D341Med (cell line): Measurements from ENCODE around the gene RBFOX2.

Source experiments
- DNase-seq: peaks from one replicate; pipeline ENCODE4 v3.0.0; 2012; ENCODE audit warnings: low spot score

RBFOX2 gene

DNA sequence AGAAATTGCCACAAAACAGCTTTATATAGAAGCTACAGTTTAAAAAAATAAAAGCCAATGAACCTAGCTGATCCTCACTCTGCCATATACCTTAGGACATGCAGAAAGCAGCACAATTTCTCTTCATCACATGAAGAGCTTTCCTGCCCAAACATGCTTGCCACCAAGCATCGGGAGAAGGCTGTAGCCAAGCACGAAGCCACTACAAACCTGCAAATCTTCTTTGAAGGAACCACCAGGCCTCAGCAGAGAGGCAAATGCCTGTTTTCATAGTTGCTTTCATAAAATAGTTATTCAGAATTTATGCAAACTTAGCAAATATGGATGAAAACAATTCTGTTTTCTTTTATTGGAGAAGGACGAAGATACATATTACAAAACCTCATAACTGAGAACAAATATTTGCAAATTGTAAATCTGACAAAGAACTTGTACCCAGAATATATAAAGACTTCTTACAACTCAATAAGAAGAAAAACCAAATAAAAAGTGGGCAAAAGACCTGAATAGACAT lies 100.3 kb downstream of the RBFOX2 start:
- no peak for DNase-seq

DNA sequence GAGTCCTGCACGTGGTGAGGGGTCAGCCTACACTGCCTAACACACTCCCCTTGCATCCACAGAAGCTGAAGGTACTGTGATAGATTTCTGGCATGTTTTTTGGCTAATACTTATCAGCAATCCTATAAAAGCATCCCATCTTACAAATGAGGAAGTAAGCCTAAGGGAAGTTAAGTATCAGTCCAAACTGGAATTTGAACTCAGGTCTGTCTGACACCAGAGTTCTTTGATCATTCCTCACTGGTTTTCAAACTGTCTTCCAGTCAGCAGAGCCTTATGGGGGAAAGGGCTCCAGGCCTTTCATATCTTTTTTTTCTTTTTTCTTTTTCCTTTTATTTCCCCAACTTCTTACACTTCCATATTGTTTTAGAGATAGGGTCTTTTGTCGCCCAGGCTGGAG lies 105.6 kb downstream of the RBFOX2 start:
- no peak for DNase-seq

DNA sequence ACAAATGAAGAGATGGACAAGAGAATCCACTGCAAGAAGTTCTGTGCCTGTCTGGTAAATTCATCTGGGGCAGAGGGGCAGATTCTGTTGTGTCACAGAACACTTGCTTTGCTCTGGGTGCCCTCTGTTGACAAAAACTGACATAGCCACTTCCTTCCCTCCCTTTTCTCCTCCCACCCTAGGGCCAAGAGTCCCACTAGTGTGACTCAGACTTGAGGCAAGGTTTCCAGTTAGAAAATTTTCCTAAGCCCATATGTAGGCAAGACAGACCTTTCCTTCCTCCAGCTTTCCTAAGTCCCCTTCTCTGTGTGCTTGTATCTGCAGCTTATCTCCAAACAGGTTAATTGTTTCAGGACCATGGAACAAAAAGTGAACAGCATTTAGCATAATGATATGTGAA lies 106.8 kb downstream of the RBFOX2 start:
- peak; percentile 72 for DNase-seq

DNA sequence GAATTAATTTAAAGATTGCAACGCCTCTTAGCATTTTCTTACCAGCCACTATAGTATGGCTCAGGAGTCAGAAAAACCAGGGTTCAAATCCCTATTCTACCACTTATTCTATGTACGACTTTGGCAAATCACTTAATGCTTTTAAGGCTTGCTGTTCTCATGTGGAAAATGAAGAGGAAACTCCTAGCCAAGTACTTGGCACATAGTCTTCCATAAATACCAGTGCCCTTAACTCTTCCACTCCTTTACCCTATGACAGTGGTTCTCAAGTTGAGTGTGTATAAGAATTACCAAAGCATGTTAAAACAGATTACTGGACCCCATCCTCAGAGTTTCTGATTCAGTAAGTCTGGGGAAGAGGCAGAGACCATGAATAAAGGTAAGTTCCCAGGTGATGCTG lies 107.6 kb downstream of the RBFOX2 start:
- no peak for DNase-seq

DNA sequence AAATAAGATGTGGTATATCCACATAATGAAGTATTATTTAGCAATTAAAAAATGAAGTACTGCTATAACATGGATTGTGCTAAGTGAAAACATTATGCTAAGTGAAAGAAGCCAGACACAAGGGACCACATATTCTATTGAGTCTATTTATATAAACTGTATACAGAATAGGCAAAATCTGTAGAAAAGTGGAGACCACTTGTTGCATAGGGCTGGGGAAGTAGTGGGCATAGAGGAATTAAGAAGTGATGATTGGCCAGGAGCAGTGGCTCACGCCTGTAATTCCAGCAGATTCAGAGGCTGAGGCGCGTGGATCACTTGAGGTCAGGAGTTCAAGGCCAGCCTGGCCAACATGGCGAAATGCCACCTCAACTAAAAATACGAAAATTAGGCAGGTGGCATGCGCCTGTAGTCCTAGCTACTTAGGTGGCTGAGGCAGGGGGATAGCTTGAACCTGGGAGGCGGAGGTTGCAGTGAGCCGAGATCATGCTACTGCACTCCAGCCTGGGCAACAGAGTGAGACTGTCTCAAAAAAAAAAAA lies 109.6 kb downstream of the RBFOX2 start:
- DNase-seq, result no peak

DNA sequence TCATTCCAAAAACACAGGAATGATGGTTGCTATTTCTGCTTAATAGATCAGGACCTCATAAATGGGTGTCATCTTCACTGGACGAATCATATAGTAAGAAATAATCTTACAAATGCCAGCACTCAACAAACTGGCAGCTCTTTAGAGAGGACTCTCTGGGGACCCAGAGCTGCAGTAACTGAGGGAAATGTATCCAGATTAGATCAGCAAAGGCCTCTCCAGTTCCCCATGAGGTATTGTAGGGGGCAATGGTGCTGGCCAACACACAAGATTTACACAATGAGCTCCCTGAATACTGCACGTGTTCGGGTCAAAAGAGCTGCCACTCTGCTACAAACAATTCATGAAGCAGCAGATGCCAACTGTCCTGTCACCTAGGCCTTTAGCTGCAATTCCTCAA lies 110.2 kb downstream of the RBFOX2 start:
- DNase-seq, result no peak

DNA sequence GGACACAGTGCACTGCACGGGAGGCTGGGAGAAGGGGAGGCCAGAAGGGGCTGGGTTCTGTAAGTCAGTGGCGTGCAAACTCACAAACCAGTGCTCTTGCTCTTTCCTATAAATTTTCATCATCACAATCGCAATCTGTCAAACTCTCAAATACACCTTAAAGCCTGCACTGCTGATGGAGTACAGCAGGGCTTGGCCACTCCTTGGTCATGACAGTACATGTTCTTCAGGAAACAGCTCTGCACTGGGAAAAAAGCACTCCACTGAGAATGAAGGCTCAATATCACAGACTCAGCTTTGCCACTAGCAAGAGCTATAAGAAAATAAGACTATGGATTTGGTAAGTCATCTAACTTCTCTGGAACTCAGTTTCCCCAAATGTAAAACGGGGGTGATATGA lies 111.0 kb downstream of the RBFOX2 start:
- no peak for DNase-seq

DNA sequence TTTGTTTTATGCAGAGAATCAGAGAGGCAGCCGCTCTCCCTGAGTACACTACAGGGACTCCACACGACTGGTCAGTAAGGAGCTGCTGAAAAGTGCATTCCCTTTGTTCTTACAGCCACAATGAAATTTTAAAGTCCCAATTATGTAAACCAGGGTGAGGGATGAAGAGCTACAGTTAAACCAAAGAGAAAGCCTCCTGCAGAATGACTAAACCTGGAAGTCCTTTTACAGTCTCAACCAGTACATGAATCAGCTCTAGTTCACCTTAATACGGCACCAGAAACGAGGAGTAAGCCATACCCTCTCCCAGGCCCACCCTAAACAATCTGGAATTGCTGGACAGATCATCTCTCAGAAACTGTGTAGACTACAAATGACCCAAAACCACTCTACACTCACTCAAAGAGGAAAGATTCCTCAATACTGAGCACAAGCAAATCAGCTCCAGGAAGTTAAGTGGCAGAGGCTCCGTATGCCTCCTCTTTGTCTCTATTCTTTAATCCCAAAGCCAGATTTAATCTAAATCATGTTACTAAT lies 113.1 kb downstream of the RBFOX2 start:
- DNase-seq, result peak; percentile 47

DNA sequence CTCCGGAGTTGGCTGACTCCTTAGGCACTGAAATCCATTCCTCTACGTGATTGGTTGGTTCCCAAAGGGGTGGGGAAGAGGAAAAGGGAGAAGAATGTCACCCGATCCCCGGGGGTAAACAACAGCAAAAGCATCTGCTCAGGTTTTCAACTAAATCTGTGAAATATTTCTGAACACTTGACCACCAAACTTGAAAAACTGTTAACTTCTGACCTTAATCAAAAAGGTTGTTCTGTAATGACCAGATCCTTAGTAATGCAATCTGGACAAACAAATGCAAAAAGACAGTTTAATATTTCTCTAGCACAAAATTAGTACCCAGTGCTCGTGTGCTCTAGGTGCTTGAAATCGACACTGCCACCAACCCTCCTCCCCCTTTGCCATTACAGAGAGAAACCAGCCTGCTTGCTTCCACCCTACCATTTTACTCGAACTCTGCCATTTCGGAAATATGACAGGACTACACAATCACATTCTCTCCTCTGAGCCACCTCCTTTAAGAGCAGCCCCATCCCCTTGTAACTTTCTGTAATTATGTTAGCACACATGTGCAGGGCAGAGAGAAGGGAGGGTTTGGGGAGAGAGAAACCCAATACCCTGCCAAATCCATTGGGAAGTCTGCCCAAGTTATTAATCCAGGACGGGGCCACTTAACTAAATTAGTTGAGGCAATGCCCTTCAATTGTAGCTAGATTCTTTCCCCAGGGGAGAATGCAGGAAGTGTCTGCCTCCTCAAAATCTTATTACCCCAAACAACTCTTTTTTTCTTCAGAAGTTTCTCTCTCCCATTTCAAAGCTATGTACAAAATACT lies 113.8 kb downstream of the RBFOX2 start:
- DNase-seq, result peak; percentile 81

DNA sequence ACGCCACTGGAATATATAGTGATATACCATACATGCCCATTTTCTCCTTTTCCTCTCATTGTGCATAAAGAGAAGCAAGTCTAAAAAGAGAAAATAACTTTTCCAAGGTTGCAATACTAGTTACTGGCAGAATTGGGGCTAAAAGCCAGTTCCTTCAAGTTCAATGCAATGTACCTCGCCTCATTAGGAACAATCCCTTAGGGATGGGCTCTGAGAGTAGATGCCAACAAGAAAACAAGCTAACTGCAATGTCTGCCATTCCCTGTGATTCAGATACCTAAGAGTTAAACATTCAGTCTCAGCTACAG lies 114.3 kb downstream of the RBFOX2 start:
- no peak for DNase-seq

DNA sequence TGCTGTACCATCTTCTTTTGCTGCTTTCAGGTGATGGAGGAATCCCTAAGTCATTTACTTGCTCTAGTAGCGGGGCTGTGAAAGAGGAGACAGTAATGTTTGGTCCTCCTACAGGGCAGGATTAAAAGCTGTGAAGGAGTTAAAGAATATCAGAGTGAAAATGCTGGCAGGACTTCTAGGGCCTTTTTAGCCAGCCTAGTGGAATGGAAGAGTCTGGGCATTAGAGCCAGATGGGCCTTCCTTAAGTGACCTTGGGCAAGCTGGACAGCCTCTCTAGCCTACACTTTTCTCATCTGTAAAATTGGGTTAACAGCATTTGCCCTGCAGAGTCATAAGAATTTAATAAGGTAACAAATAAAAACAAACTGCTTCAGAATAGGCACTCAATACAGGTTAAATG lies 114.7 kb downstream of the RBFOX2 start:
- no peak for DNase-seq

DNA sequence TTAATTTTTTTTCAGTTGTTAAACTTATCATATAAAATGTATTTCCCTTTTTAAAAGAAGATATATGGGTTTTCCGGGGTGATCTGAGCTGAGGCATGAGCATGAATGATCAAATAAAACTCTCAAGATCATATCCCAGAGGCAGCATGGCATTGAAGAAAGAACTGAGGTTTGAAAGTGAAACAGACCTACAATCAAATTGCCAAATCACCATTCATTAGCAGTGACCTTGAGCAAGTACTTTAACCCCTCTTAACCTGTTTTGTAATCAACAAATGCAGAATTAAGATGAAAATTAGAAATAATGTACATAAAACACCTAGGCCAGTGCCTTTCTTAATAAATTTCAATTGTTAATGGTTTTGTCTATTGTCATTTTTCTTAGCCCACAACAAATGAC lies 116.0 kb downstream of the RBFOX2 start:
- DNase-seq, result no peak

DNA sequence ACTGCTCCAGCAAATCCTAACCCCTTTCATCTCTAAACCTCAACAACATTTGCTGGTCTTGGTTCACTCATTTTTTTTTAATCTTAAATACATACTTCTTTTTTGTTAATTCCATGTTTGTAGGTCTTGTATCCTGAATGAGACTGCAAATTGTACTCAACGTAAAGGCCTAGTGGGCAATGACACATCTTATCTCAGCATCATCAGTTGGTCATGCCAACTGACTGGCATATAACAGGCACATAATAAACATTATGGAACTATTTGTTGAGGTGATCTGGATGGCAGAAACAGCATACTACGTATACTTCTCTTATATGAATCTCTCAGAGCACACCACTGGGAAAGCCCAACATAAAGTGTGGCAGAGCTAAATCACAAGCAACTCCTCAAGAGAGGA lies 116.7 kb downstream of the RBFOX2 start:
- no peak for DNase-seq

DNA sequence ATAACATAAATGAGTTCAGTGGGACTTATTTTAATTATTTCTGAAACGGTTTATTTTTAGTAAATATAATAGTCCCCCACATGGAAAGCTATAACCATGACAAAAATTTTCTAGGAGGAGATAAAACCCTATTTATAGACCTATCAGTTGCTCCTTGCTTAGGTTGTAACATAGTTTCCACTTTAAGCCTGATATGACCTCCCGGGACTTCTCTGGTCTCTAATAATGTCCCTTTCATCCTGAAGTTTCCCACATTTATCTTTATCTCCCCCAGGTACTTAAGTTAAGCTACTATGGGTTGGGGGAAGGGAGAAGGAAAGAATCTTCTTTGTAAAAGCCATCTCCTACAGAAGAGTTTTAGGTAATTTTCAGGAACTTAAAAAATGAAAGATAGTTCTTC lies 117.7 kb downstream of the RBFOX2 start:
- no peak for DNase-seq

DNA sequence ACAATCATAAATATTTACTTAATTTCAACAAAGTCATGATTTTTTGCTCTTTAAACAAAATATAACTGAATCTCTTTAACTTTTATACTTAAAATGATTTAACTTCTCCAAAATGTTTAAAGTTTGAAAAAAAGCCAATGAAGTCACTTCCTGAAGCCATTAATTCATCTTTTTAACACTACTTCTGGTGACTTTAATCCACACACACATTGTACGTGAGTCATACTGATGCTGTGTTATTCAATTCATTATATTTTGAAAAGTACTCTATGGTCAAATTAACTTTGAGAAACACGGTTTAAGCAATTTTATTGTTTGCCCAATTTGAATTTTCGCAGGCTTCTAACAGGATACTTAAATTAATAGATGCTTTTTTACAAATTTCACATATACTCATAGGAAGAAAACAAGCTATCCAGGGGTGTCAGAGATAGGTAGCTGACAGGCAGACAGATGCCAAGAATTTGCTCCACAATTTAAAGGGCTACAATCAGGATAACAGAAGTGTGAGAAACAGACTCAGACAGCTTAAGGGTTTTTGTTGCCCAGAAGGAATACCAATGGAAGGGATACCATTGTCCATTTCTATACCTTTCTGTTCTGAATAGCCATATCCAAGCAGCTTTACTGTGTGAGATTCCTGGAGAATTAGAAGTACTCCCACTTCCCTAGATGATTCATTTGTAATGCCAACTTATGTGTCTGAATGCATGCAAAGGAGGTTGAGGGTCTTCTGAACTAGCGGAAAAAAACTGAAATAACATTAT lies 118.4 kb downstream of the RBFOX2 start:
- no peak for DNase-seq

DNA sequence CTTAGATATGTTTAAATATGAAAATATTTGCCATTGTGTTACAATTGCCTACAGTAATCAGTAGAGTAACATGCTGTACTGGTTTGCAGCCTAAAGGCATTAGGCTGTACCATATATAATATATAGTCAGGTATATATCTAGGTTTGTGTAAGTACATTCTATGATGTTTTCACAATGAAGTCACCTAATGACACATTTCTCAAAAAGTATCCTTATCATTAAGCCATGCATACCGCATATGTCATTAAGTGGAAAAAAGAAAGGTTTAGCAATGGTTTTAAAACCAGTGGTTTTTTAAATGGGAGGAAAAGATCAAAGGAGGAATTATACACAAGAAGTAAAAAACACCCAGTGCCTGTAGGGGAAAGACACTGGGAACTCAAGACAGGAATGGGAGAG lies 122.7 kb downstream of the RBFOX2 start:
- DNase-seq, result no peak

DNA sequence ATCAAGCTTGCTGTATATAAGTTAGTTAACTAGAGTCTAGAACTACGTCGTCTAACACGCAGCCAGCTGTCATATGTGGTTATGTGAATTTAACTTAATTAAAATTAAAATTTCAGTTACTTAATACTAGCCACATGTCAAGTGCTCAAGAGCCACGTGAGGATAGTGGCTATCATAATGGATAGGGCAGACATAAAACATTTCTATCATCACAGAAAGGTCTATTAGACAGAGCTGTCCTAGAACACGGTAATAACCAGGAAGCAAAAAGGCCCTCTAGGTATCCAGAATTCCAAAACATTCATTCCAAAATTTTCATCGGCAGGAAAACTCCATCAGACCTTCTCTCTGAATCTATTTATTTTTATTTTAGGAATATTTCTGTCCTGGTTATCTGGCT lies 123.9 kb downstream of the RBFOX2 start:
- no peak for DNase-seq

DNA sequence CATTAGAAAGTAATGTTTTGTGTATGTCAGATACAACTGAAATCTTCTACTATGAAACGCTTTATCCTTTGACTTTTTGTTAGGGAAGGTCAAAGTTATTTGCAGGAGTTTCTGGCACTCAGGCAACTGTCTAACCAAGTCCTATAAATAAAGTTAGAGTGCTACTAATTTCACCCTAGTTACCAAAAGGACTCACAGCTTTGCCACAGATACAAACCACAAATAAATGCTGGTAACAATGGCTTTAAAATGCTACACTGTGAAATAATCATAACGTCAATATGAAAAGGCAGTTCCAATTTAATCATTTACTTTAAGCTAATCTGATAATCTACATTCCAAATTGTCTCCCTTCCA lies 124.3 kb downstream of the RBFOX2 start:
- no peak for DNase-seq

DNA sequence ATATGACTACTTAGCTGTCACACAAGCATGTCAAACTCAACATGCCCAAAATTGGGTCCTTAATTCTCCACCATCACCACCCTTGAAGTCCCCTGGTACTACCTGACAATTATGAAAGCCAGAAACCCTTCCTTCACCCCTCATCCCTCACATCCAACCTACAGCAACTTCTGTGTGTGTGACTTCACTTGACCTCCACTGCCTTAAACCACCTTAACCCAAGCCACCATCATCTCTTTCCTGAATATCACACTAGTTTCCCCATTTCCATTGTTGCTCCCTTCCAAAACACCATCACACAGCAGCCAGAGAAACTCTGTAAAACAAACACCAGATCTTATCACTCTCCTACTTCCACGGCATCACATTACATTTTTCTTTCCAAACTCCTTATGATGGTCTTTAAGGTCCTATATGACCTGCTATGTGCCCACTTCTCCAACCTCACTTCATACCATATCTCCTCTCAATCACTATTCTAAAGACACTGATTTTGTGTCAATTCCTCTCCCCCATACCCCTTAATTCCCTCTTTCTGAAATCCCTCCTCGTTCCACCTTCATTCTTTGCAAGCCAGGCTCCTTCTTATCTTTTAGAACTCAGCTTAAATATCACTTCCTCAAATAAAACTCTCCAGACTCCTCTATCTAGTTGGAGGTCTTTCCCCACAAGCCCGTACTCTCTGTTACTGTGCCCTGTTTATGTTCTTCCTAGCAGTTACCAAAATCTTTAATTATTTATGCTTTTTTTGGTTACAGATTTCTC lies 124.9 kb downstream of the RBFOX2 start:
- DNase-seq, result no peak

DNA sequence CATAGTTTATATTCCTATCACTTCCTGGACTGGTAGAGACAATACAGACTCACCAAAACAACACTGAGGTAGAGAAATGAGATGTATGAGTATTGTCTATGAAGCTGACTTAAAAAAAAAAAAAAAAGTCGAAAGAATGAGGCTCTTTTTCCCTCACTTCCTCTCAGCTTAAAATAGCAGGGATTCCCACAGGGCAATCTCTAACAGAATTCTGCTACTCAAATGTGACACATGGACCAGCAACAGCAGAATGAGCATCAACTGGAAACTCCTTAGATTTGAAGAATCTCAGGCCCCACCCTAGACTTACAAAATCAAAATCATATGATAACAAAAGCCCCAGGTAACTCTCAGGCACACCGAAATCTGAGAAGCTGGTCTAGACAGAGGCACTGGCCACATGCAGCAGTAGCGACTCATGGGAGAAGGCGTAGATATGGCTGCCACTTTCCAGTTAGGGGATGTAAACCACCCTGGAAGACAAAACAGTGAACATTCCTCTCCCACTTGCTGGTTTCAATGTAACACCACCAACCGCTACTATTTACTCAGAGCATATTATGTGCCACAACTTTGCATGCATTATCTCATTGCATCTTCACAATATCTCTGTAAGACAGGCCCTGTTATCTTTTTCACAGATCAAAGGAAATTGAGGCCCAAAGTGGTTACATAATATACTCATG lies 128.0 kb downstream of the RBFOX2 start:
- no peak for DNase-seq

DNA sequence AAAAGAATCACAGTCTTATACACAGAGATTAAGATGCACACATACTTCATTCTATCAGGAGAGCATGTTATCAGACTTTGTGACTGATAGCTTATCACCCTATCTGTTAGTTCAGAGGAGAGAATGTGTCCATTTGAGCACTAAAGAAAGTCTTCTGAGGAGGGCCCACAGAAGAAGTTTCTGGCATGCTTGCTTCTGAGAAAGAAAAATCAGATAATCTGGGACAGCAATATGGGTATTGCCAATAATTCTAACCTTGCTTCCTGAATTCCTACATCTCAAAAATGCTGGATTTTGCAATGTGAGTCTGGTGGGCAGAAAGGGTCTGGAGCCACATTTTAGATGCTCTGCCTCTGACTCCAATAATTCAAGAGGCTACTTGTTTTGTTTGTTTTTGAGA lies 128.9 kb downstream of the RBFOX2 start:
- DNase-seq, result no peak
